Activated CD8-positive, alpha-beta memory T cell treated with anti-CD3 and anti-CD28 coated beads, Interleukin-2, amount 50 U/mL, for 1 hour (primary cell): ENCODE measurements around the gene VPS54.
"Not testable (repeated sequence)": the region's sequence is repeated elsewhere in the genome, so short reads cannot be mapped to it uniquely, and the experiment has no call there.

Source experiments
- DNase-seq: peaks from one replicate; pipeline ENCODE4 v3.0.0-alpha.2; 2020; ENCODE audit errors: extremely low read depth

The VPS54 gene

DNA sequence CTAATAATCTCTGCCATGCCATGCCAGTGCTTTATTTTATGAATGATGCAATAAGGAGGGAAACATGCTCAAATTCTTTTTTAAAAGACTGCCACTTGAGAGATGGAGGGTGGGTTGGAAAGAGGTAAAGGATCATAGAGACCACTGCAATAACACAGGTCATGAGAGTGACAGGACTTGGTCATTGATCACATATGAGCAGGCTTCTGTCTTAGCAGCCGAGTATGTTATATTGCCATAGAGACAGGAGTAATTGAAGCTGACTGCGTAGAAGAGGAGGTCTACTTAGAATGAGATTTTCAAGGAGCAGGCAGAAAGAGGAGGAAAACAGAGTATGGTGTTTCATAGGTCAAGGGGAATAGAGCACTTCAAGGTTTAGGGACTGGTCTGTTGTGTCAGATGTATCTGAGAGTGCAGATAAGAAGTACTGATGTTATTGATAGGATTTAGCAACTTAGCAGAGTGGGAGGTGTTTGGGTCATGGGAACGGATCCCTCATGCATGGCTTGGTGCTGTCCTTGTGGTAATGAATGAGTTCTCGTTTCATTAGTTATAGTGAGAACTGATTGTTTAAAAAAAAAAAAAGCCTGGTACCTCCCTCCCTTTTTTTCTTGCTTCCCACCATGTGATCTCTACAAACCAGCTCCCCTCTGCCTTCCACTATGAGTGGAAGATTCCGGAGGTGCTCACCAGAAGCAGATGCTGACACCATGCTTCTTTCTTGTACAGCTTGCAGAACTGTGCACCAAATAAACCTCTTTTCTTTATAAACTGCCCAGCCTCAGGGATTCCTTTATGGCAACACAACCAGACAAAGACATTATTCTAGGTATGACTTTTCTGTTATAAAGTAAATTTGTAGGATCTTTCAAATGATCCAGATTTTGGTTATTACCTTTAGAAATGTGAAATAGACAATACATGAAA, 144.8 kb downstream of the VPS54 start:
- no peak for DNase-seq

DNA sequence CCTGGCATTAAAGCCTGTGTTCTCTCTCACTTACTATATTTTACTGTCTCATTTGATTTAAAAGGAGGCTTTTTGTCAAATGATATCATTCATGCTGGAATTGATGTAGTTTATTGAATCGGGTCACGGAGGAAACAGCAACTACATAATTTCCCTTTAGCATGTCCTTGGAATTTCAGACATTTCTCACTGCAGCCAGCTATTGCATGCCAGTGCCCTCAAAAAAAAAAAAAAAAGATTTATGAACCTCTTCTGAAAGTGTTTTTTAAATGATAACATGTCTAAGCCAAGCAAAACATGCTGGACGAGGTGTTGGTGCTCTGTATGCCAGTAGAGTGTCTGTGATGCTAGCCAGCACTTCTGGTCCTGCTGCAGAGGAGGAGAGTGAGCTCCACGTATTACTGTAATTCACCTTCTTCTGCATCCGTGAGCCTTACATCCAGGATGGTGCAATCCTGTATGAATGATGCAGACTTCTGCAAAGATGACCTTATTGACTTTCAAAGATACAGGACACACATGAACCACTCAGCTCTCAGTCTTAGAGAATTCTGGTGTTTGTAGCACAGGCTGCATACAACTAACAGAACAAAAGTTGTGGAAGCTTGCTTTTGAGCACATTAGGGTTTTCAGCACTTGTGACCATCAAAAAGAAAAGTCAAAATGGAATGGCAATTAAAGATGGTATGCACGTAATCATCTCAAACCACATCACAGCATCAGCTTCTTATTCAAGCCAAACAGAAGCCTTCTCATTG, 146.5 kb downstream of the VPS54 start:
- DNase-seq, result no peak

DNA sequence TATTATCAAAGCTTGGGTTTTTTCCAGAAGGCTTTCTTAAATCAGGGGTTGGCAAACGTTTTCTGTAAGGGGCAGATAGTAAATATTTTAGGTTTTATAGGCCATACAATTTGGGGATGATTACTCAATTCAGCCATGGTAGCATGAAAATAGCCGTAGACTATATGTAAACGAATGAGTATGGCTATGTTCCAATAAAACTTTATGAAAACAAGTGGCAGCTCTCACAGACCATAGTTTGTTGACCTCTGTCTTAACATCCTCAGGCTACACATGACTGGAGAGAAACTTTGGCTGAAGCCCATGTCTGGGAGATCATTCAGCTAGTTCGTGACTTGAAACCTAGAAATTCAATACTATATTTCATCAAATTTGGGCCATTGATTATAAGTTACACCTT, 147.4 kb downstream of the VPS54 start:
- no peak for DNase-seq

DNA sequence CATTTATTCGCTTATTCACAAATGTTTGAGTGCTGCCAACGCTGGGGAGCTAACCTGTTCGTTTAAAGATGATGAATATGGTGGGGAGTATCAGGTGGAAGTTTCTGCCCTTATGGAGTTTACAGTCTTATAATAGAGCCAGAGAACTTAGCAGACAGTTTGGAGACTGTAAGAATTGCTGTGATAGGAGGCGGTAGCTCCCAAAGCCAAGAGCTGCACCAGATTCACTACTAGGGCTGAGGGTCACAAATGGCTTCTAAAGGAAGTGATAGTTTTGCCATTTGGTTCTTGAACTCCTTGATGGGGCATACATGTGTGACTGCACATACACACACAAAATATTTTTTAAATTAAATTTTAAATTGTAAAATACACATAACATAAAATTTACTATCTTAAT, 148.5 kb downstream of the VPS54 start:
- no peak for DNase-seq

DNA sequence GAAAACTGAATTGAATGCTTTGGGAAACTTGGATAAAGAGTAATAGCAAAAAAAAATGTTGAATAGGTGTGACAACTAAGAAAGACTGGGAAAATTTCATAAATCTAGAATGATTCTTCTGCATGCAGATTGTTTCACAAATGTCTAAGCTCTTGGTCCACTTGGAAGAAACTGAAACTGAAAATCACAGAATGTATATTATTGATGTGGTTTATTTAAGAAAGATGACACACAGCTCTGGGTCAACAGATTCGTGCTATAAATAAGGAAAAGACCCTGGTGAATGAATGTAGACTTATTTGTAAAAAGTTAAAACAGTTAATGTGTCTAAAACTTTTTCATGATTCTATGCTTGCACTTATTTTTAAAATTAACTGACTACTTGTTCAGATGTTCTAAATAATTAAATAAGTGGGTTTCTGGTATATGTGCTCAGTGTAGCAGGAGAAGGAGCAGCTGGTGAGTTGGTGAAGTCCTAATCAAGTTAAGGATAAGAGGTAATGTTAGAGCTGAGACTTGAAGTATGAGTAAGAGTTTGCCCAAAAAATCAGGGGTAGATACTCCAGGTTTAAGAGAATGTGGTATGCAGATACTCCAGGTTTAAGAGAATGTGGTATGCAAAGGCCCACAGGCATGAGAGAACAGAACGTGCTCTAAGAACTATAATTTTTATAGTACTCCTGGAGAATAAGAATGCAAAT, 153.1 kb downstream of the VPS54 start:
- no peak for DNase-seq

DNA sequence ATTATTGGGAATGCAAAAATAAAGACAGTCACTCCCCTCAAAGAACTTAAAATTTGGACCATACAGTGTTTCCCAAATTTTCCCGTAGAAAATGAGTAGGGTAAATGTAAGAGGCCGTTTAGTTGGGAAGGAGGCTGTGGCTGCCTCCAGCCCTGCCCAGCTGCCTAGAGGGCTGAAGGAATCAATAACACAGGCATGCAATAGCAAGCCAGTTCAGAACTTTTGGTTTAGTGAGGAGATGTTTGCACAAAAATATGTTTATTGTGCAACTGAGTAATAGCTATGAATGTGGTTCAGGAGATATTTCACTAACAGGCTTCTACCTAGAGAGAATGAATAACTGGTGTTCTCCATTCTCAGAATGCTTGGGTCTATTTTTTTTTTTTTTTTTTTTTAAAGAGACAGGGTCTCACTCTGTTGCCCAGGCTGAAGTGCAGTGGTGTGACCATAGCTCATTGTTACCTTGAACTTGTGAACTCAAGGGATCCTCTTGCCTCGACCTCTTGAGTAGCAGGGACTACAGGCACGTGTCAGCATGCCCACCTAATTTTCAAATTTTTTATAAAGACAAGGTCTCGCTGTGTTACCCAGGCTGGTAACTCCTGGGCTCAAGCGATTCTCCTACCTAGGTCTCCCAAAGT, 153.9 kb downstream of the VPS54 start:
- no peak for DNase-seq

DNA sequence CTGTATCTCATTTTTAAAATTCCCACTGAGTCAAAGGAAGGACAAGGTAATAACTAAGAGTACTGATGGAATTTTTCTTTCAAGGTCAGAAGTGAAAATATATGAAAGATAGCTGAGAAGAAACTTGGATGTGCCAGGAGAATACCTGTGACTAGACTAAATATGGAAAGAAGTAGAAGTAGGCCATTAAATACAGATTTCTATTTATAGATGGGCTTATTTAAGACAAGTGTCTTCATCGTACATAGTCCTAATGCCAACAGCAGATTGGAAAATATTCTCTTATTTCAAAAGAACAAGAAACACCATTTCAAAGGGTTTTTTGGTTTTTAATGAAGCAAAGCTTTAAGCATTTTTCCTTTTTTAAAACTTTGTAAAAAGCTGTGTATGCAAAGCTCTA, 155.5 kb downstream of the VPS54 start:
- DNase-seq, result no peak

DNA sequence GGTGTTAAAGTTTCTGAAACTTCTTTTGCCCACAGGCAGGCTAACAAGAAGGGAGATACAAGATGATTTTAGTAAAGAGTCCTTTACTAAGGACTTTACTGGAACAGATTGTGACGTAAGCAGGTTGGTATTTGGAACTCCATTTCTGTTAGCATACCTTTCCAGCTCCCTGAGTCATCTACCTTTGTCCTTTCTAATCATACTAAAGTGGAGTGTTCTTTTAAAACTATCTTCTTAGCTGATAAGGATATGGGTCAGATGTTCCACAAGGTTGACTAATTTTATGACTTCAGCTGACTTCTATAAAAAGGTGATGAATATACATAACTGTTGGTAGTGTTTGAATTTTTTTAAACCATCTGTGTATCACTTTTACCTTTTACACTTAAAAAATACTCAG, 156.4 kb downstream of the VPS54 start:
- no peak for DNase-seq

DNA sequence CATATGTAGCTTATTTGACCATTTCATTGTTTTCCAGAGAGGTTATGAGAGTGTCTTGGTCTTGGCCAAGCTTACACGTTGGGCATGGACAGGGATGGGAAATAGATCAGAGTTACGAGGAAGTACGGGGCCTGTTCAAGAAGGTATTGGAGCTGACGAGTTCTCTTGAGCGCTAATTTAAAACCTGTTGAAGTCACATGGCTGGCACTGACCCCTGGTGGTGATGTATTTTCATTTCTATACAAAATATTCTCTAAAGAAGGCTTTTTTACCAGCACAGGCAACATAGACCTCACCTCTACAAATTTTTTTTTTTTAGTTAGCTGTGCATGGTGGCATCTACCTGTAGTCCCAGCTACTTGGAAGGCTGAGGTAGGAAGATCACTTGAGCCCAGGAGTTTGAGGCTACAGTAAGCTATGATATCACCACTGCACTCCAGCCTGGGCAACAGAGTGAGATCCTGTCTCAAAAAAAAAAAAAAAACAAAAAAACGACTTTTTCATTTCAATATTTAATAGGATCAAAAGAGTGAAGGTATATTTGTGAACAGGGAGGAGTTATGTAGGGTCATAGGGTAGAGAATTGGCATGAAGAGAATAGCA, 157.9 kb downstream of the VPS54 start:
- peak; percentile 41 for DNase-seq

DNA sequence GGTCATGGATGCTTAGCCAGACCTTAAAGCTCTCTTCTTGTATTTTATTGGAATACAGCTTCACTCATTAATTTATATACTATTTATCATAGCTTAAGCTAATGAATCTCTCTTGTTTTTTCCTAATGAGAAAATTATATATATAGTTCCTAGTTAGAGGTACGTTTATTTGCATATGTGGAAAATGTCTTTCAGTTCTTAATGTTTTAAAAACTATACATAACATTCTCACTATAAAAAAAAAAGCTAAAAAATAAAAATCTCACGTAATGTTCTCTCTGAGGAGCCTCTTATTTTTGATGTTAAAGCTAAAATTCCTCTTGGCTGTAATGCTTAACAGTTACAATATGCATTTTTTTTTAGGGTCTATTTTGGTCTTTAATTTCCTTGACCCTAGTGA, 160.9 kb downstream of the VPS54 start:
- no peak for DNase-seq

DNA sequence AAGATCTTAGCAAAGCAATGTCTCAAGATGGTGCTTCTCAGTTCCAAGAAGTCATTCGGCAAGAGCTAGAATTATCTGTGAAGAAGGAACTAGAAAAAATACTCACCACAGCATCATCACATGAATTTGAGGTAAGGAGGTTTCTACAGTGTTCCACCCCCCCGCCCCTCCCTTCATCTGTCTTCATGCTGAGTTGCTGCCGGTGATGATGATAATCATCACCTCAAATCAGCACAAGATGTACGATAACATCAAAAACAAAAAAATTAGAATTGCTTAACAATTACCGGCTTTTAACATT, 163.0 kb downstream of the VPS54 start:
- peak; percentile 16 for DNase-seq

DNA sequence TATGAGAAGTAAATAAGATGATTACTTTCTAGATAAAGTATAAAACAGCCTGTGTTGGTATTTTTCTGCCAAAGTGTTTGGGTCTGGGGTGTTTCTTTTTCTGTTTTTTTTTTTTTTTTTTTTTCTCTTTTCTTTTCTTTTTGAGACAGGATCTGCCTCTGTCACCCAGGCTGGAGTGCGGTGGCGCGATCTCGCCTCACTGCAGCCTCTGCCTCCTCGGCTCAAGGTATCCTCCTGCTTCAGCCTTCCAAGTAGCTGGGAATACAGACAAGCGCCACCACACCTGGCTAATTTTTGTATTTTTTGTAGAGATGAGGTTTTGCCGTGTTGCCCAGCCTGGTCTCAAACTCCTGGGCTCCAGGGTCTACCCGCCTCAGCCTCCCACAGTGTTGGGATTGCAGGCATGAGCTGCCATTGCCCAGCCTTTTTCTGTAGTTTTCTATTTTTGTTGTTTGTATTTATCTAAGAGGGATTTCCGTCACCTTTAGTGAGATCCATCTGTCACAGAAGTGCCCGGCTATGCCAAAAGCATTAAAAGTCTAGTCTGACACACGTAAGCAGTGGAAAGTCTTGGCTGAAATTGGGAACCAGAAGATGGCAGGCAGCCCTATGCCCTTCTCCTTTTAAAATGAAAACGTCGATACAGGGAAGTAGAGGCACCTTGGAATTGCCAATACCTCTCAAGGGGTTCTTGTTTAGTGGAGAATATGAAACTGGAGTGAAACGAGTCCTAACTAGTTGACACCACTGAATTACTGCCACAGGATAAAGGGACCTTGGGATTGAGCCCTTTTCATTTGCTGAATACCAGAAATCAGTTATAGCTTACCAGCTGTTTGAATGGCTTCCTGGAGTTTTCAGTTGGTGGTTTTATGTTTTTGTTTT, 163.6 kb downstream of the VPS54 start:
- DNase-seq, result no peak

DNA sequence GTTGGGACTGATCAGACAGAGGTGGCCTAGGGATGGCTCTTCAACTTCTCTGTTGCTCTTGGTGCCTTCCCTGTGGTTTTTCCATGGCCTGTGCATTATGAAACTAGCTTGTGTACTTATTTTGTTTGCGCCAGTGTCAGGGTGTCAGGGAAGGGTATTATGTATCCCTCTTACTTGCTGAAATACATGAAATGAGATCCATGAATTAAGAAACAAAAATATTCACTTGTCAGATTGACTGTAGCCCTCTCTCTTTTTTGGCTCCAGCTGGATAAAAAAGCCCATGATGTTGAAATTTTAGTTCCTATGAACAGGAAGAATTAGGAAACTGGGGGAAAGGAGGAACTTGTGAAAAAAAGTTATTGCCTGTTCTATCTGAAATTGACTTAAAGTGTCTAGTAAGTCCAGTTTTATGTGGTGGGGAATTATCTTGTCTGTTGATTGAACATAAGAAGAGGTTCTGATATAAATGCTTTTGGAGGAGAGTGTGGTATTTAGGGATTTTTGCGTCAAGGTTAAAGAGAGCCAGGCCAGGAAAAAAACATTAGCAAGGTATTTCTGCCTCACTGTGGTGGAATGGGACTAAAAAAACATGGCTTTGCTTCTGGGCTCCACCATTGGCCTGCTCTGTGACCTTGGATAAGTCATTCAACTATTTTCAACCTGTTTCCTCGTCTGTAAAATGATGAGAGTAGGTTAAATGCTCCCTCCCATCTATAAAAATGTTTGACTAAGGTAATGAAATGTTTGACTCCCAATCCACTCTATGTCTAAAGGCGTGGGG, 165.5 kb downstream of the VPS54 start:
- DNase-seq, result no peak

DNA sequence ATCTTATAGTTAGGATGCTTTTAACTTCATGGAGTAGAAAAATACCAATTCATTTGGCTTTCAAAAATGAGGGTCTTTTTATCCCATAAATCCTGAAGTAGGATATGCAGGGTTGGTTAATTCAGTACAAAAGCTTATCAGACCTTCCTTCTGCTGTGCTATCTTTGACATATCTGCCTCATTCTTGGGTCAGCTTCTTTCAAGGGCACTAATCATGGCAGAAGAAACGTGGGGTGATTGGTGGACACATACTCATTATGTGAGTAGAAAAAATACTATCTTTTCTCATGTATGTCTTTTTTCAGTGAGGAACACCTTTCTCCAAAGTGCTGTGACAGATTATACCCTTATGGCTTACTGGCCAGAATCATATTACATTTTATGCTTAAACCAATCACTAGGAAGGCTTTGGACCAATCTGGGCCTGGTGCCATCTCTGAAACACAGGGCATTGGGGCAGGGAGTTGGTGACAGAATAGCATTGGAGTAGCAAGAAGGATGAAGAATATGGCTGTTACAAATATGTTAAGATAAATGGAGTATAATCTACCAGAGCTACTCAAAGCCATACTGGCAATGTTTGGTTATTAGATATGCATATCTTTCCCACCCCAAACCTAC, 167.4 kb downstream of the VPS54 start:
- DNase-seq, result no peak

DNA sequence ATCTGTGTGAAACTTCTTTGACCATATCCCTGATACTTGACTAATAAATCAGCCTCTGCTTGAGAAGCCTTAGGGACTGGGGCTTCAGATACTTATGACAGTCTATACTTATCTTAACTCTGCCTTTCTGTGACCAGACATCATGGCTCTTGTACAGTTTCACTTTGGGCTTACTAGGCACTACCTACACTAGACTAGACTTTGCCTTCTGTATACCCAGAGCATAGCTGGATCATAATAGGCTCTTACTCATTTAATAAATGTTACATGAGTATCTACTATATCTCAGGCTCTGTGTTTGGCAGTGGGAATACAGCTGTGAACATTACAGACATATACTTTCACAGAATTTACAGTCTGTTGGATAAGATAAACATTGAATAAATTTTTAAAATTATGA, 168.6 kb downstream of the VPS54 start:
- DNase-seq, result no peak

DNA sequence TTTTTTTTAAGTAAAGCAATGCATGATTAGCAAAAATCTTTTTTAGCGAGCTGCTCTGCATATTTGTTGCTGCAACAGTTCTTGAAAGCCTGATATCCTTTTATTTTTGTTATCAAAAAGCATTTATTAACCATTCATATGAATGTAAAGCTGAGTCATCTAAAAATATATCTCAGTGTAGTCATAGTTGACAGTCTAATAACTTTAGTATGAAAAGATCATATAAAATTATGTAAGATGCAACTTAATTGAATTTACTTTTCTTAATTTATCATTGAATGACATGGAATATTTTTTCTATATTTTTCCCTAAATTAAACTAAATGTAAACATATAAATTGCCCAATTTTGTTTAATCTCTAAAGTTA, 169.0 kb downstream of the VPS54 start:
- DNase-seq, result no peak

DNA sequence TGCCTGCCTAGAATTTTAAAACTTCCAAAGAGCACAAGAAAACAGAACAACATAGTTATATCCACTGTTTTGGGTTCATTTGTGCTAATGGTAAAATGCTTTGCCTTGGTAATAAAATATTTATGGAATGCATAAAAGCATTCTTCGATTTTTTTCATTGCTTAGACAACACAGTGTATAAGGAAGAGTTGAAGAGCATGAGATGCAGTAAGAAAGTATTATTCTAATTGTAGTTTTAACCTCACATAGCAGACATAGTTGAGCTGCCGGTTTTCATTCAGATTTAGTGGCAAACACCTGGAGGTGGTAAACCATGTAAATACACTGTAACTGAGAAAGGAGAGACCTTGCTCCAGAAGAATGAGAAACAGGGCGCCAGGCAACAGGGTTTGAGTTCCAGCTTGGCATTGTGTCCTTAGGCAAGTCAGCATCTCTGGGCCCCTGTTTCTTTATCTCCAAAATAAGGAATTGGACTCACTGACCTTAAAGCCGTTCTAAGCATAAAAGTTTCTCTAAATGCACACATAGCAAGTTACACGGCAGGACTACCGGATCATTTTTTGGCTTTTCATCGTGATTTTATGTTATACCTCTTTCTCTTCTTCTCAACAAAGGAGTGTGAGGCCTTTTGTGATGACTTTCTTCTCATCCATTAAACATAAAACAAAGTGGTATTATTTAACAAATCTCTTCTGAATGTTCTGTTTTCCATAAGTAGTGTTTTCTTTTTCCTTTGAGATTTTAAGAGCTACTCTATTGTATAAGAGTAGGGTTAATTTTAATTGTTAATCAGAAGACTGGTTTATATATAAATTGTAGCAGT, 169.6 kb downstream of the VPS54 start:
- DNase-seq, result no peak

DNA sequence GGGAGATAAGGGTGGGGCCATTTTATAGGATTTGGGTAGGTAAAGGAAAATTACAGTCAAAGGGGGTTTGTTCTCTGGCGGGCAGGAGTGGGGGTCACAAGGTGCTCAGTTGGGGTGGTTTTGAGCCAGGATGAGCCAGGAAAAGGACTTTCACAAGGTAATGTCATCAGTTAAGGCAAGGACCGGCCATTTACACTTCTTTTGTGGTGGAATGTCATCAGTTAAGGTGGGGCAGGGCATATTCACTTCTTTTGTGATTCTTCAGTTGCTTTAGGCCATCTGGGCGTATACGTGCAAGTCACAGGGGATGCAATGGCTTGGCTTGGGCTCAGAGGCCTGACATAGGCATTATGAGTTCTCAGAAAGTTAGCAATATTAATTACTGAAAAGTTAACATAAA, 171.7 kb downstream of the VPS54 start:
- DNase-seq, result not testable (repeated sequence)

DNA sequence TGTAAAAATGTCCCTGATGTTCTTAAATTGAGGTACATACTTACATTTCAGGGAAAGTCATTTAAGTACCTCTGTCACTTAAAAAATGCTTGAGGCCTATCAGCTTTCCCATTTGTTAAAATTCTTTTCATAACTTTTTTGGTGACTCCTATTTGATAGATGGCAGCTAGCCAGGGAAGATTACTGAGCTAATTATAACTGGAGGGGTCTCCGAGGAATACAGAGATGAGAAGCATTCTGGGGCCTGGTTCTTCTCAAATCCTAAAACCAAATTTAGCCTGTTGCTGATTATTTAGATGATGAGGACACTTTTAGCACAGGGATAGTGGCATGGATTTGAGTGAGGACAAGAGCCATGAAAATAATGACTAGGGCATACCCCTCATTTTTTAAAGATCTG, 172.7 kb downstream of the VPS54 start:
- no peak for DNase-seq
